HG02840 (cell line): ENCODE data around the gene FAM161B.
"Not testable (repeated sequence)": the region's sequence is repeated elsewhere in the genome, so short reads cannot be mapped to it uniquely, and the experiment has no call there.

Experiments used
- ATAC-seq: cut with Tn5 transposase; IDR thresholded peaks from one replicate; pipeline ENCODE4 v1.9.1; 2021; ENCODE audit warnings: mild to moderate bottlenecking, moderate library complexity, moderate number of reproducible peaks; ENCODE audit not compliant: unreplicated experiment, low FRiP score

Gene FAM161B

GRCh38 chr14:73944432-73945158 lies 5.3 kb downstream of the FAM161B start:
- ATAC-seq: no peak

GRCh38 chr14:73943083-73943482 lies 6.8 kb downstream of the FAM161B start:
- no peak for ATAC-seq

GRCh38 chr14:73942180-73942579 lies 7.7 kb downstream of the FAM161B start:
- ATAC-seq: no peak

GRCh38 chr14:73937012-73937411 lies 12.9 kb downstream of the FAM161B start:
- ATAC-seq: no peak

GRCh38 chr14:73936548-73936947 lies 13.3 kb downstream of the FAM161B start:
- ATAC-seq: no peak

- no peak for ATAC-seq
Observed at GRCh38 chr14:73935666-73936065, 14.2 kb downstream of the FAM161B start.

- ATAC-seq: no peak
Observed at GRCh38 chr14:73924337-73924736, 25.6 kb downstream of the FAM161B start.

- ATAC-seq: not testable (repeated sequence)
Observed at GRCh38 chr14:73919457-73919856, 30.4 kb downstream of the FAM161B start.

- no peak for ATAC-seq
Observed at GRCh38 chr14:73916324-73916723, 33.6 kb downstream of the FAM161B start.

- ATAC-seq: no peak
Observed at GRCh38 chr14:73913256-73913655, 36.6 kb downstream of the FAM161B start.

- ATAC-seq: no peak
Observed at GRCh38 chr14:73909681-73910080, 40.2 kb downstream of the FAM161B start.

GRCh38 chr14:73903028-73903427 lies 46.9 kb downstream of the FAM161B start:
- ATAC-seq: no peak

- no peak for ATAC-seq
Observed at GRCh38 chr14:73896521-73896920, 53.4 kb downstream of the FAM161B start.

- no peak for ATAC-seq
Observed at GRCh38 chr14:73895939-73896338, 54.0 kb downstream of the FAM161B start.

GRCh38 chr14:73894180-73894687 lies 55.7 kb downstream of the FAM161B start:
- ATAC-seq: not testable (repeated sequence)

GRCh38 chr14:73889376-73889775 lies 60.5 kb downstream of the FAM161B start:
- ATAC-seq: no peak

- no peak for ATAC-seq
Observed at GRCh38 chr14:73888971-73889370, 60.9 kb downstream of the FAM161B start.

GRCh38 chr14:73888460-73888725 lies 61.5 kb downstream of the FAM161B start:
- ATAC-seq: no peak

- ATAC-seq: no peak
Observed at GRCh38 chr14:73887694-73888459, 62.0 kb downstream of the FAM161B start.

GRCh38 chr14:73887318-73887616 lies 62.6 kb downstream of the FAM161B start:
- ATAC-seq: no peak

GRCh38 chr14:73886449-73887317 lies 63.2 kb downstream of the FAM161B start, which contains the start of gene ZNF410:
ZNF410 (plus strand) TSS chr14:73886859; CDS start chr14:73892176, 5,317 bp downstream.
- ATAC-seq: peak; percentile 89
